ENCODE results near the gene FAM20A. TPM values are rescaled to one million over a fixed set of nuclear protein-coding genes. Genes with fewer than 3 reads are reported as not detected.

FAM20A gene
- total RNA-seq, 1 experiment from 2014 or later: not detected

GRCh38 chr17:68491381-68492231 is 109.6 kb downstream of the FAM20A start:
- Histone ChIP-seq H3K4me3 (replicated peaks in 1 of 2; ENCODE audit: low read depth in 1 of 2, low read length in 2 of 2) (no peak overlapping the region), H3K4me2 (ENCODE audit: low read length) (no peak overlapping the region), H2AFZ (ENCODE audit: low read depth, low read length, poor library complexity, severe bottlenecking) (no peak overlapping the region), H3K9me3 (ENCODE audit: control insufficient read depth in 1 of 2, insufficient read depth in 1 of 2, low read depth in 1 of 2, low read length in 2 of 2) (no peaks in the 10 kb centered on the region), H4K20me1 (ENCODE audit: insufficient read depth) (no peaks in the 10 kb centered on the region), H3K9ac (ENCODE audit: low read length) (no peak overlapping the region), H3K79me2 (ENCODE audit: insufficient read depth, low read length) (no peaks in the 10 kb centered on the region), H3K9me2 (ENCODE audit: insufficient read depth) (no peaks in the 10 kb centered on the region), H3K27me3 (ENCODE audit: insufficient read depth, low read length) (no peaks in the 10 kb centered on the region), H3K36me3 (ENCODE audit: control insufficient read depth in 1 of 2, insufficient read depth in 2 of 2, low read length in 2 of 2) (no peaks in the 10 kb centered on the region), H3K27ac (ENCODE audit: low read depth, low read length) (no peak overlapping the region), H3K4me1 (ENCODE audit: control insufficient read depth in 1 of 2, insufficient read depth in 2 of 2, low read length in 2 of 2) (peaks cover 0 to 3% of the 10 kb centered on the region in 2 experiments; a peak in 2 of 4 replicates)
- ATAC-seq (no peak), DNase-seq (ENCODE audit: low read depth, low spot score) (no peak)
- no TSS peak for BruUV-seq (replicated peaks)
- ChIA-PET POLR2A (no interaction called here), CTCF (no interaction called here), RAD21 (ENCODE audit: low non-redundant PET in 1 of 2, low total read pairs in 2 of 2, uncharacterized antibody in 2 of 2, unreplicated experiment in 2 of 2) (no interaction called here)
- intact Hi-C loops (cut with micrococcal nuclease): no loop called here
- TF ChIP-seq POLR2AphosphoS5 (IDR thresholded peaks at IDR 0.05; ENCODE audit: low read depth, low read length) (no peak), SP1 (IDR thresholded peaks at IDR 0.05; ENCODE audit: low read depth) (no peak), RAD21 (IDR thresholded peaks at IDR 0.05; ENCODE audit: low read depth) (no peak), TCF7L2 (IDR thresholded peaks at IDR 0.05; ENCODE audit: borderline replicate concordance, extremely low read depth, insufficient read depth, insufficient read length) (no peak)

GRCh38 chr17:68489919-68490318 is 111.2 kb downstream of the FAM20A start:
- no peak for TF ChIP-seq SP1 (IDR thresholded peaks at IDR 0.05; ENCODE audit: low read depth)
- TF ChIP-seq YY1 (IDR thresholded peaks at IDR 0.05; ENCODE audit: extremely low read depth, insufficient replicate concordance, low read depth, low read length): no peak
- no peak for TF ChIP-seq RAD21 (IDR thresholded peaks at IDR 0.05; ENCODE audit: low read depth)
- TF ChIP-seq EZH2 (IDR thresholded peaks at IDR 0.05): no peak
- POLR2A ChIA-PET: no interaction called here
- peaks cover 0 to 3% of the 10 kb centered on the region in 2 experiments; a peak in 2 of 4 replicates for H3K4me1 ChIP-seq (ENCODE audit: control insufficient read depth in 1 of 2, insufficient read depth in 2 of 2, low read length in 2 of 2)
- H3K9me2 ChIP-seq (ENCODE audit: insufficient read depth): no peaks in the 10 kb centered on the region
- H4K20me1 ChIP-seq (ENCODE audit: insufficient read depth): no peaks in the 10 kb centered on the region
- no peaks in the 10 kb centered on the region for H3K9me3 ChIP-seq (ENCODE audit: control insufficient read depth in 1 of 2, insufficient read depth in 1 of 2, low read depth in 1 of 2, low read length in 2 of 2)
- H3K9ac ChIP-seq (ENCODE audit: low read length): no peak overlapping the region
- no peak overlapping the region for H3K4me3 ChIP-seq (replicated peaks in 1 of 2; ENCODE audit: low read depth in 1 of 2, low read length in 2 of 2)
- no peak overlapping the region for H3K27ac ChIP-seq (ENCODE audit: low read depth, low read length)
- H3K79me2 ChIP-seq (ENCODE audit: insufficient read depth, low read length): no peaks in the 10 kb centered on the region
- BruUV-seq (replicated peaks): no TSS peak
- no peak overlapping the region for H3K4me2 ChIP-seq (ENCODE audit: low read length)
- ATAC-seq (no peak), DNase-seq (ENCODE audit: low read depth, low spot score) (no peak)
- no peaks in the 10 kb centered on the region for H3K36me3 ChIP-seq (ENCODE audit: control insufficient read depth in 1 of 2, insufficient read depth in 2 of 2, low read length in 2 of 2)
- CTCF ChIA-PET: no interaction called here
- peaks cover 12% of the 10 kb centered on the region for H3K27me3 ChIP-seq (ENCODE audit: insufficient read depth, low read length)
- RAD21 ChIA-PET (ENCODE audit: low non-redundant PET in 1 of 2, low total read pairs in 2 of 2, uncharacterized antibody in 2 of 2, unreplicated experiment in 2 of 2): no interaction called here
- intact Hi-C loops (cut with micrococcal nuclease): no loop called here
- H2AFZ ChIP-seq (ENCODE audit: low read depth, low read length, poor library complexity, severe bottlenecking): no peak overlapping the region

Other genes with a start within 250 kb of the FAM20A start
- gene WIPI1, start 143.9 kb downstream of the FAM20A start, total RNA-seq (2021; ENCODE audit: unreplicated experiment): 21.5 TPM
- gene PRKAR1A, start 88.9 kb downstream of the FAM20A start, total RNA-seq (2021; ENCODE audit: unreplicated experiment): 295 TPM

All from HCT116 (cell line).